ENCODE data around the gene ANTKMT.

Gene ANTKMT

GRCh38 chr16:704552-705380 lies 16.2 kb upstream of the ANTKMT start:
- Histone ChIP-seq H3K4me2 (ENCODE audit: low read depth, low read length, poor library complexity, severe bottlenecking) (no peak overlapping the region), H3K9me2 (replicated peaks; ENCODE audit: insufficient read depth, low read length) (no peaks in the 10 kb centered on the region), H3K36me3 (ENCODE audit: low read length) (no peaks in the 10 kb centered on the region), H3K4me3 (ENCODE audit: insufficient read depth, low read length, poor library complexity, severe bottlenecking) (no peak overlapping the region), H3K27me3 (ENCODE audit: low read length) (no peaks in the 10 kb centered on the region), H3K79me2 (ENCODE audit: insufficient read depth, low read length) (no peaks in the 10 kb centered on the region), H3K9me3 (ENCODE audit: insufficient read depth, low read length) (no peaks in the 10 kb centered on the region), H3K27ac (ENCODE audit: low read depth, low read length) (no peak overlapping the region), H3K9ac (ENCODE audit: low read length) (no peak overlapping the region), H4K20me1 (ENCODE audit: low read depth, low read length) (no peaks in the 10 kb centered on the region), H3F3A (ENCODE audit: insufficient read depth) (no peaks in the 10 kb centered on the region), H2AFZ (ENCODE audit: low read depth, low read length, severe bottlenecking) (no peak overlapping the region)
- TF ChIP-seq EZH2phosphoT487 (conservative IDR thresholded peaks at IDR 0.05; ENCODE audit: low read length): no peak
- TF ChIP-seq CTCF (IDR thresholded peaks at IDR 0.05; ENCODE audit: insufficient read depth, low read length, poor library complexity, severe bottlenecking): no peak

GRCh38 chr16:705431-706188 lies 15.3 kb upstream of the ANTKMT start, which contains the start of gene FBXL16:
TSS of gene FBXL16 (minus strand) at chr16:705801. CDS start at chr16:697405, 8,396 bp downstream.
- Histone ChIP-seq H4K20me1 (ENCODE audit: low read depth, low read length) (no peaks in the 10 kb centered on the region), H3K9me2 (replicated peaks; ENCODE audit: insufficient read depth, low read length) (no peaks in the 10 kb centered on the region), H3K27ac (ENCODE audit: low read depth, low read length) (no peak within 1 kb of the TSS), H3K4me2 (ENCODE audit: low read depth, low read length, poor library complexity, severe bottlenecking) (no peak within 1 kb of the TSS), H3K9ac (ENCODE audit: low read length) (no peak within 1 kb of the TSS), H3K36me3 (ENCODE audit: low read length) (no peaks in the 10 kb centered on the region), H3F3A (ENCODE audit: insufficient read depth) (no peaks in the 10 kb centered on the region), H3K4me3 (ENCODE audit: insufficient read depth, low read length, poor library complexity, severe bottlenecking) (no peak within 1 kb of the TSS), H3K79me2 (ENCODE audit: insufficient read depth, low read length) (no peaks in the 10 kb centered on the region), H2AFZ (ENCODE audit: low read depth, low read length, severe bottlenecking) (no peak within 1 kb of the TSS), H3K9me3 (ENCODE audit: insufficient read depth, low read length) (no peaks in the 10 kb centered on the region), H3K27me3 (ENCODE audit: low read length) (no peaks in the 10 kb centered on the region)
- TF ChIP-seq CTCF (IDR thresholded peaks at IDR 0.05; ENCODE audit: insufficient read depth, low read length, poor library complexity, severe bottlenecking) (no peak), EZH2phosphoT487 (conservative IDR thresholded peaks at IDR 0.05; ENCODE audit: low read length) (no peak)

GRCh38 chr16:706189-707061 lies 14.5 kb upstream of the ANTKMT start:
- Histone ChIP-seq H3K27ac (ENCODE audit: low read depth, low read length) (no peak overlapping the region), H4K20me1 (ENCODE audit: low read depth, low read length) (no peaks in the 10 kb centered on the region), H3K79me2 (ENCODE audit: insufficient read depth, low read length) (no peaks in the 10 kb centered on the region), H3K27me3 (ENCODE audit: low read length) (no peaks in the 10 kb centered on the region), H3K9me3 (ENCODE audit: insufficient read depth, low read length) (no peaks in the 10 kb centered on the region), H3K9ac (ENCODE audit: low read length) (no peak overlapping the region), H3F3A (ENCODE audit: insufficient read depth) (no peaks in the 10 kb centered on the region), H3K36me3 (ENCODE audit: low read length) (no peaks in the 10 kb centered on the region), H3K4me2 (ENCODE audit: low read depth, low read length, poor library complexity, severe bottlenecking) (no peak overlapping the region), H3K4me3 (ENCODE audit: insufficient read depth, low read length, poor library complexity, severe bottlenecking) (no peak overlapping the region), H2AFZ (ENCODE audit: low read depth, low read length, severe bottlenecking) (no peak overlapping the region), H3K9me2 (replicated peaks; ENCODE audit: insufficient read depth, low read length) (no peaks in the 10 kb centered on the region)
- no peak for TF ChIP-seq CTCF (IDR thresholded peaks at IDR 0.05; ENCODE audit: insufficient read depth, low read length, poor library complexity, severe bottlenecking)
- no peak for TF ChIP-seq EZH2phosphoT487 (conservative IDR thresholded peaks at IDR 0.05; ENCODE audit: low read length)

Measured in SU-DHL-6 (cell line).